Osteocyte (in vitro differentiated cells): ENCODE results near the gene SEC14L1. TPM values are rescaled to one million over a fixed set of nuclear protein-coding genes. Genes with fewer than 3 reads are reported as not detected.

Experiments
- DNase-seq: peaks from one replicate; pipeline ENCODE4 v3.0.0; 2021; ENCODE audit warnings: mixed read lengths; ENCODE audit not compliant: unreplicated experiment; ENCODE audit errors: extremely low spot score
- H3K27ac Mint-ChIP-seq: one replicate; pipeline ENCODE4 v1.8.0; 2021; ENCODE audit warnings: mild to moderate bottlenecking, mixed read lengths; ENCODE audit not compliant: unreplicated experiment
- H3K27me3 Mint-ChIP-seq: one replicate; pipeline ENCODE4 v1.8.0; 2021; ENCODE audit warnings: mixed read lengths; ENCODE audit not compliant: unreplicated experiment
- H3K36me3 Mint-ChIP-seq: one replicate; pipeline ENCODE4 v1.8.0; 2021; ENCODE audit warnings: mixed read lengths; ENCODE audit not compliant: unreplicated experiment
- H3K4me1 Mint-ChIP-seq: one replicate; pipeline ENCODE4 v1.8.0; 2021; ENCODE audit warnings: mixed read lengths; ENCODE audit not compliant: unreplicated experiment
- H3K4me3 Mint-ChIP-seq: one replicate; pipeline ENCODE4 v1.8.0; 2021; ENCODE audit warnings: mild to moderate bottlenecking, moderate library complexity, mixed read lengths; ENCODE audit not compliant: unreplicated experiment
- H3K9me3 Mint-ChIP-seq: one replicate; pipeline ENCODE4 v1.8.0; 2021; ENCODE audit warnings: mixed read lengths; ENCODE audit not compliant: unreplicated experiment
- total RNA-seq: library from RNA; stranded (reverse); gene quantifications from 2 replicates; pipeline ENCODE4 v1.2.1, GENCODE V29; 2021
- TF ChIP-seq, protein P1 (sequence below): fragments of 200-600 bp; sonication (generic); IDR thresholded peaks from 2 replicates; pipeline ENCODE4 v1.5.0; 2021; ENCODE audit warnings: antibody characterized with exemption, mild to moderate bottlenecking, moderate library complexity

The SEC14L1 gene
- total RNA-seq, 1 donor from 2014 or later = 82.9 TPM

DNA sequence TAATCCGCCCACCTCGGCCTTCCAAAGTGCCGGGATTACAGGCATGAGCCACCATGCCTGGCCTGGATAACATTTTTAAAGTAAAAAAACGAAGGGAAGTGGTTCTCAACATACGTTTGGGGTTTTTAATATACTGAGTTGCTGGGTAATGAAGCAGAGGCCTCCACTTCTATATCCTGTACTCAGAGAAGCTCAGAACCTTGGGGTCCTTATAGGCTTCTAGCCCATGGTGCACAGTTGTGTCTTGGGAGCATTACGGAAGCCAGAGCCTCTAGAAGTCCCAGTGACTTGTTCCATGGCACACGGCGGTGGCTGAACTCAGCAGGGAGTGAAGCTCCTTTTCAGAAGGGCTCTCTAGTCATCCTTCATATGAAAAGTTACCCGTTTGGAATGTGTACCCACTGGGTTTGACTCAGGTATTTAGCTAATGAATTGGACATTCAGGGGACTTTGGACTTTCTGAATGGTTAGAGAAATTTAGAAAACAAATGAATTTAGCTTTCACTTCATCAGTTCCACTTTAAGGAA lies 67.0 kb downstream of the SEC14L1 start:
- TF ChIP-seq, protein P1, sequence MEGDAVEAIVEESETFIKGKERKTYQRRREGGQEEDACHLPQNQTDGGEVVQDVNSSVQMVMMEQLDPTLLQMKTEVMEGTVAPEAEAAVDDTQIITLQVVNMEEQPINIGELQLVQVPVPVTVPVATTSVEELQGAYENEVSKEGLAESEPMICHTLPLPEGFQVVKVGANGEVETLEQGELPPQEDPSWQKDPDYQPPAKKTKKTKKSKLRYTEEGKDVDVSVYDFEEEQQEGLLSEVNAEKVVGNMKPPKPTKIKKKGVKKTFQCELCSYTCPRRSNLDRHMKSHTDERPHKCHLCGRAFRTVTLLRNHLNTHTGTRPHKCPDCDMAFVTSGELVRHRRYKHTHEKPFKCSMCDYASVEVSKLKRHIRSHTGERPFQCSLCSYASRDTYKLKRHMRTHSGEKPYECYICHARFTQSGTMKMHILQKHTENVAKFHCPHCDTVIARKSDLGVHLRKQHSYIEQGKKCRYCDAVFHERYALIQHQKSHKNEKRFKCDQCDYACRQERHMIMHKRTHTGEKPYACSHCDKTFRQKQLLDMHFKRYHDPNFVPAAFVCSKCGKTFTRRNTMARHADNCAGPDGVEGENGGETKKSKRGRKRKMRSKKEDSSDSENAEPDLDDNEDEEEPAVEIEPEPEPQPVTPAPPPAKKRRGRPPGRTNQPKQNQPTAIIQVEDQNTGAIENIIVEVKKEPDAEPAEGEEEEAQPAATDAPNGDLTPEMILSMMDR = no peak
- Mint-ChIP-seq H3K4me3 (no peak overlapping the region), H3K4me1 (peaks cover 20% of the 10 kb centered on the region), H3K36me3 (peaks cover 69% of the 10 kb centered on the region), H3K27me3 (no peaks in the 10 kb centered on the region), H3K27ac (peak overlapping the region; percentile 82), H3K9me3 (no peaks in the 10 kb centered on the region)
- DNase-seq = no peak

DNA sequence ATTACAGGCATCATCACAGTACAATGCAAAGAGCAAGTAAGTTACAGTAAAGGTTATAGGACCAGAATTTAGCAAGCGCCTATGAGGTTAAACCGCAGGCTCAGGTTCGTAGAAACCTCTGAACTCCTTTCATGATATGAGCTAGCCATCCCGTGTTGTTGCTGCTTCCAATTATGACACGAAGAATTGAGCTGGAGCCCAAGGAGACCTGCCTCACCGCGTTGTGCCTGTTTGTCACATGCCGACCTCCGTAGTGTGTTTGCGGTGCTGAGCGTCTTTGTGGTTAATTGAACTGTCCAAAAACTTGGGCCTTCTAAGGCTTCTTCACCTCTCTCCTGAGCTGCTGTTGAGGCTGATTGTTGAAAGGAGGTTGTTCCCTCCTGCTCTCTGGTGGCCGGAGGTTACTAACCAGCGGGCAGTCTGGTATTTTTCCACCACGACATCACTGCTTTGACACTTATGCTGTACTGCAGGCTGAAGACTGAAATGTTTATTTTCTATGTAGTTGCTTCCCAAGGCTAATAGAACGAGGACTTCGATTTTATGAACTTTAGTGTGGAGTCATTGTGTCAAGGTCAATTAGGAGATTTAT lies 67.5 kb downstream of the SEC14L1 start:
- no peaks in the 10 kb centered on the region for H3K27me3 Mint-ChIP-seq
- TF ChIP-seq, protein P1 = peak; percentile 55
- no peaks in the 10 kb centered on the region for H3K9me3 Mint-ChIP-seq
- H3K4me1 Mint-ChIP-seq = peaks cover 20% of the 10 kb centered on the region
- H3K4me3 Mint-ChIP-seq = no peak overlapping the region
- DNase-seq = no peak
- peaks cover 66% of the 10 kb centered on the region for H3K36me3 Mint-ChIP-seq
- peak overlapping the region; percentile 82 for H3K27ac Mint-ChIP-seq

DNA sequence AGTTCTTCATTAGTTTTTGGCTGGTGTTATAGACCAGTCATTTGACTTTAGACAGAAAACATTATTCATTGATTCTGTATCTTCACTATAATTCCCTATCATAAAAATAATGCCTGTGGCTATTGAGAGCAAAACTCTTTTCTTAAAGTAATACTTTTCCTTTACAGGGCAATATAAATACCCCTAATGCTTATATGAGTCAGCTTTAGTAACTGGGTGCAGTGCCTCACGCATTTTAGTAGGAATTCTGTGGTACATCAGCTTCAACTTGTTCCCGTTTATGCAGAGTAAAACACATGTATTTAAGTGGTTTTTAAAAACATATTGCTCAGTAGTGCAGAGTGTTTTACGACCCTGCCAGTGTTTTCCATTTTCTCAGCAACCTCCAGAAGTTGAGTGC lies 68.1 kb downstream of the SEC14L1 start:
- Mint-ChIP-seq H3K27ac (peak overlapping the region; percentile 82), H3K4me3 (no peak overlapping the region), H3K36me3 (peaks cover 62% of the 10 kb centered on the region), H3K9me3 (no peaks in the 10 kb centered on the region), H3K4me1 (peaks cover 20% of the 10 kb centered on the region), H3K27me3 (no peaks in the 10 kb centered on the region)
- DNase-seq = no peak
- TF ChIP-seq, protein P1 = no peak

DNA sequence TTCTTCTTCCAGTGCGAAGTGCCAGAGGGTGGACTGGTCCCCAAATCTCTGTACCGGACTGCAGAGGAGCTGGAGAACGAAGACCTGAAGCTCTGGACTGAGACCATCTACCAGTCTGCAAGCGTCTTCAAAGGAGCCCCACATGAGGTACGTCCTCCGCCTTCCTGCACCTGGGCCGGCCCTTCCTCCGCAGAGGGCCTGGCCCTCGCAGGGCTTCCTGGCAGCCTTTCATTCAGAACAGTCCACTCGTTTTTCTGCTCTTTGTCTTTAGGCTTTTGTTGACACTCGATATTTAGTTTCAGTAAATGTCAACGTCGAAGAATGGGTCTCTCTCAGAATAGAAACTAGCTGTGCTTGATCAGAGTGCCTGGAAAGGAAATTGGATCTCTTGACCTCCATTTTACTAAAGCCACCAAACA lies 68.6 kb downstream of the SEC14L1 start:
- H3K27ac Mint-ChIP-seq = peak overlapping the region; percentile 82
- peaks cover 64% of the 10 kb centered on the region for H3K36me3 Mint-ChIP-seq
- H3K4me1 Mint-ChIP-seq = peaks cover 20% of the 10 kb centered on the region
- no peak for DNase-seq
- TF ChIP-seq, protein P1 = no peak
- no peak overlapping the region for H3K4me3 Mint-ChIP-seq
- no peaks in the 10 kb centered on the region for H3K27me3 Mint-ChIP-seq
- H3K9me3 Mint-ChIP-seq = no peaks in the 10 kb centered on the region

DNA sequence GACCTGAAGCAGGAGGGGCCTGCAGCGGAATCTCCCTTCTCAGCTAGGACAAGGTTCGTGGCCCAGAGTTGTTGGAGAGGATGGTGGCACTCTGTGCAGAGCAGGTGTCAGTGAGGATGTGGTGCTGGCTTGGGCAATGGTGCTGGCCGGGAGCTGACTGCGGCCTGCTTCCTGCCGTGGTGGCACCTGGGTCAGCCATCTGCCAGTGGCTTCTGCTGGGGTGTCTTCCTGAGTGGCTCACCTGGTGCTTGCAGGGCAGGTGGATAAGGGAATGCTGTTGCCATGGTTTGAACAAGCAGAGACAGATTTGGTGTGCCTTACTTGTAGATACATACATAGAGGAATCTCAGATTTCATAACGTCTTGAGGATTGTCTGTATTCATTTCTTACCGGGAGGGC lies 69.6 kb downstream of the SEC14L1 start:
- no peaks in the 10 kb centered on the region for H3K9me3 Mint-ChIP-seq
- no peak overlapping the region for H3K27ac Mint-ChIP-seq
- peaks cover 20% of the 10 kb centered on the region for H3K4me1 Mint-ChIP-seq
- H3K4me3 Mint-ChIP-seq = no peak overlapping the region
- TF ChIP-seq, protein P1 = no peak
- peaks cover 64% of the 10 kb centered on the region for H3K36me3 Mint-ChIP-seq
- no peak for DNase-seq
- no peaks in the 10 kb centered on the region for H3K27me3 Mint-ChIP-seq
